HepG2 (cell line): ENCODE measurements around the gene CAMK1D. TPM values are rescaled to one million over a fixed set of nuclear protein-coding genes. Genes with fewer than 3 reads are reported as not detected.

ENCODE experiments used
- ATAC-seq: fragments of 200-7000 bp; cut with Tn5 transposase; 3 replicates; pipeline ENCODE4 v1.9.1; 2020; ENCODE audit warnings: mild to moderate bottlenecking, moderate library complexity
- BruUV-seq: library from RNA; stranded (reverse); fragments of 400-500 nt; replicated peaks from 2 replicates; lab custom pipeline; 2021; lab: Mats Ljungman, UMichigan
- CTCF ChIA-PET: fragments of 300-600 bp; formaldehyde crosslinking; extraction: SDS; loops from one replicate; lab custom pipeline; 2021; ENCODE audit warnings: low total read pairs, inconsistent platforms, low intra/inter-chr PET ratio; lab: Yijun Ruan, JAX
- POLR2A ChIA-PET: fragments of 350-600 bp; sonication (Branson Sonifier 250); formaldehyde crosslinking; loops from one replicate; lab custom pipeline; 2020; ENCODE audit warnings: antibody characterized with exemption, inconsistent platforms; lab: Yijun Ruan, JAX
- DNase-seq: peaks from one replicate; pipeline ENCODE4 v3.0.0-alpha.2; 2015; ENCODE audit warnings: low spot score
- FAIRE-seq: peaks from 3 replicates; lab custom pipeline; 2011; peaks lifted over from hg19 to GRCh38; lab: Jason Lieb, UNC
- H2AFZ ChIP-seq: one replicate; pipeline ENCODE4 v1.6.1; 2011; ENCODE audit warnings: low read length, inconsistent platforms
- H3K27ac ChIP-seq: fragments of 300-600 bp; 3 replicates; pipeline ENCODE4 v1.8.0; 2011; ENCODE audit warnings: mixed run types, mild to moderate bottlenecking, mixed read lengths, low read length, inconsistent platforms; ENCODE audit not compliant: insufficient read depth; ENCODE audit errors: extremely low read length
- H3K27me3 ChIP-seq, 2 experiments: fragments of 200-600 bp in 1 of 2; 2 replicates in 1 of 2; 3 replicates in 1 of 2; pipeline versions ENCODE4 v1.6.0 to v1.8.0; 2011; ENCODE audit warnings: low read length in 2 of 2, mild to moderate bottlenecking in 2 of 2, moderate library complexity in 2 of 2, inconsistent platforms in 1 of 2; ENCODE audit not compliant: insufficient read depth in 2 of 2, control insufficient read depth in 1 of 2
- H3K36me3 ChIP-seq, 2 experiments: fragments of 200-600 bp in 1 of 2; replicated peaks in 1 of 2; 2 replicates in 1 of 2; 3 replicates in 1 of 2; pipeline versions ENCODE4 v1.5.1 to v1.8.0; 2011; ENCODE audit warnings: low read length in 2 of 2, inconsistent platforms in 1 of 2; ENCODE audit not compliant: insufficient read depth in 2 of 2, control insufficient read depth in 1 of 2
- H3K4me1 ChIP-seq: 2 replicates; pipeline ENCODE4 v1.5.1; 2012; ENCODE audit warnings: low read length, inconsistent platforms; ENCODE audit not compliant: insufficient read depth
- H3K4me2 ChIP-seq: 2 replicates; pipeline ENCODE4 v1.6.0; 2011; ENCODE audit warnings: low read depth, low read length, inconsistent platforms
- H3K4me3 ChIP-seq, 3 experiments: fragments of 200-600 bp in 1 of 3; sonication (generic), shearing (Covaris generic) in 1 of 3; replicated peaks in 1 of 3; 2 replicates each; pipeline ENCODE4 v1.5.1; 2011 to 2016; ENCODE audit warnings: low read length in 3 of 3, inconsistent platforms in 2 of 3, low read depth in 2 of 3, mild to moderate bottlenecking in 2 of 3, control low read depth in 1 of 3, mixed read lengths in 1 of 3; ENCODE audit not compliant: insufficient read depth in 1 of 3
- H3K79me2 ChIP-seq: one replicate; pipeline ENCODE4 v1.6.1; 2011; ENCODE audit warnings: low read length, inconsistent platforms; ENCODE audit not compliant: insufficient read depth
- H3K9ac ChIP-seq: 2 replicates; pipeline ENCODE4 v1.6.0; 2011; ENCODE audit warnings: mild to moderate bottlenecking, low read depth, low read length, inconsistent platforms; ENCODE audit not compliant: insufficient read depth
- H3K9me3 ChIP-seq: 2 replicates; pipeline ENCODE4 v1.5.1; 2012; ENCODE audit warnings: mild to moderate bottlenecking, low read length
- H4K20me1 ChIP-seq: 2 replicates; pipeline ENCODE4 v1.6.0; 2011; ENCODE audit warnings: inconsistent platforms, mild to moderate bottlenecking, low read length, moderate library complexity; ENCODE audit not compliant: insufficient read depth
- ARNTL ChIP-seq: sonication (generic); formaldehyde crosslinking; IDR thresholded peaks from 2 replicates; pipeline ENCODE4 v1.4.0; 2020; ENCODE audit warnings: mild to moderate bottlenecking, missing genetic modification reagents
- BRD4 ChIP-seq: sonication (generic); formaldehyde crosslinking; IDR thresholded peaks from 2 replicates; pipeline ENCODE4 v1.4.0; 2020; ENCODE audit warnings: missing genetic modification reagents
- CREM ChIP-seq, 2 experiments: sonication (generic) in 1 of 2; formaldehyde crosslinking in 1 of 2; IDR thresholded peaks; 2 replicates each; pipeline versions ENCODE4 v1.4.0 to v1.6.1; 2016 to 2020; ENCODE audit warnings: antibody characterized with exemption in 1 of 2, mild to moderate bottlenecking in 1 of 2, missing genetic modification reagents in 1 of 2
- EHMT2 ChIP-seq: fragments of 200-600 bp; sonication (generic); IDR thresholded peaks from 2 replicates; pipeline ENCODE4 v1.7.0; 2017; ENCODE audit warnings: antibody characterized with exemption, low read depth, low read length, borderline replicate concordance
- PHF8 ChIP-seq: sonication (generic); formaldehyde crosslinking; IDR thresholded peaks from 2 replicates; pipeline ENCODE4 v1.5.0; 2020; ENCODE audit warnings: missing genetic modification reagents
- RBAK ChIP-seq: sonication (generic); formaldehyde crosslinking; IDR thresholded peaks from 2 replicates; pipeline ENCODE4 v1.5.1; 2020; ENCODE audit warnings: mild to moderate bottlenecking, missing genetic modification reagents
- SMC3 ChIP-seq: IDR thresholded peaks from 2 replicates; pipeline ENCODE4 v1.6.1; 2011; ENCODE audit warnings: low read length, improper control_type of control experiment
- SSRP1 ChIP-seq: IDR thresholded peaks from 2 replicates; pipeline ENCODE4 v1.6.1; 2016; ENCODE audit warnings: control low read depth
- ZNF557 ChIP-seq: sonication (generic); formaldehyde crosslinking; IDR thresholded peaks from 2 replicates; pipeline ENCODE4 v1.4.0; 2020; ENCODE audit warnings: missing genetic modification reagents
- ZNF772 ChIP-seq: sonication (generic); formaldehyde crosslinking; IDR thresholded peaks from 2 replicates; pipeline ENCODE4 v1.5.0; 2020; ENCODE audit warnings: mild to moderate bottlenecking, missing genetic modification reagents
- ZNF777 ChIP-seq: sonication (generic); formaldehyde crosslinking; IDR thresholded peaks from 2 replicates; pipeline ENCODE4 v1.4.0; 2020; ENCODE audit warnings: missing genetic modification reagents
- ZNF83 ChIP-seq: sonication (generic); formaldehyde crosslinking; IDR thresholded peaks from 2 replicates; pipeline ENCODE4 v1.4.0; 2020; ENCODE audit warnings: missing genetic modification reagents, mild to moderate bottlenecking, borderline replicate concordance
- WGBS: methylation state at CpG from one replicate; pipeline ENCODE4 v1.1.6; 2017; ENCODE audit warnings: low lambda C conversion rate; 5-methylcytosine and 5-hydroxymethylcytosine counted together
- in situ Hi-C: cut with HindIII; loops from 2 replicates; pipeline ENCODE4 v1.10.0; 2017; ENCODE audit warnings: low pct_unique_long_range_greater_than_20kb; ENCODE audit not compliant: extremely low pct_ligation_motif_present
- intact Hi-C: fragments of 100-400 bp; cut with micrococcal nuclease; formaldehyde crosslinking; loops from one replicate; pipeline ENCODE4 v1.10.0; 2022; ENCODE audit not compliant: unreplicated experiment
- polyA plus RNA-seq, 8 experiments: library from polyadenylated mRNA; depleted of rRNA in 3 of 8; stranded (reverse) in 7 of 8; unstranded in 1 of 8; fragments of >200 nt; fragmentation: Illumina TruSeq in 4 of 8; extraction: Trizol in 4 of 8; gene quantifications; 2 replicates each; pipeline versions ENCODE4 v1.2.1 to v1.2.3, GENCODE V29; 2011 to 2016; ENCODE audit warnings: low read depth in 4 of 8, missing spikeins in 1 of 8, mixed read lengths in 1 of 8; ENCODE audit not compliant: insufficient read depth in 1 of 8
- total RNA-seq, 5 experiments: library from RNA; depleted of rRNA; stranded (reverse); fragments of >200 nt; fragmentation: Illumina TruSeq; extraction: Trizol; gene quantifications; 2 replicates each; pipeline ENCODE4 v1.2.3, GENCODE V29; 2016; ENCODE audit warnings: low read depth in 1 of 5
- TF ChIP-seq, protein P1 (sequence below): sonication (generic); formaldehyde crosslinking; IDR thresholded peaks from 2 replicates; pipeline ENCODE4 v1.8.0; 2022; ENCODE audit warnings: mild to moderate bottlenecking, missing genetic modification reagents, borderline replicate concordance
- TF ChIP-seq, protein P2 (sequence below): sonication (generic); formaldehyde crosslinking; IDR thresholded peaks from 2 replicates; pipeline ENCODE4 v1.4.0; 2020; ENCODE audit warnings: missing genetic modification reagents

Gene CAMK1D
- total and polyA plus RNA-seq, 2 of the 13 experiments (the other 11 are each of a cell fraction or from before 2014, with no cell fraction given): under 0.01 TPM; not detected in 1

DNA sequence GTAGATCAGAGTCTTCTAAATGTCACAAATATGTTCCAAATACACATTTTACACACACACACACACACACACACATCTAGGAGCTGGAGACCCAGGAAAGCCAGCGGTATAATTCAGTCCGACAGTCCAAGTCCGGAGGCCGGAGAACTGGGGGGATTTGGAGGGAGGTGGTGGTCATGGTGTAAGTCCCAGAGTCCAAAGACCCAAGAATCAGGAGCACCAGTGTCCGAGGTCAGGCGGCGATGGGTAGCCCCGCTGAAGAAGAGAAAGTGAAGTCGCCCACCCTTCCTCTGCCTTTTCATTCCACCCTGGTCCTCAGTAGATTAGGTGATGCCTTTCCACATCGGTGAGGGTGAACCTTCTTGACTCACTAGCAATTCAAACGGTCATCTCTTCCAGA is 154.8 kb downstream of the CAMK1D start:
- H3K9ac ChIP-seq: no peak overlapping the region
- no peaks in the 10 kb centered on the region for H3K27me3 ChIP-seq
- ATAC-seq (no peak), FAIRE-seq (no peak), DNase-seq (no peak)
- H4K20me1 ChIP-seq: no peaks in the 10 kb centered on the region
- H3K9me3 ChIP-seq: peaks cover 5% of the 10 kb centered on the region; the same call in 1 of the 2 replicates
- no peaks in the 10 kb centered on the region for H3K36me3 ChIP-seq
- BruUV-seq: no TSS peak
- in situ Hi-C loops (no loop called here), intact Hi-C loops (no loop called here)
- no peak overlapping the region for H2AFZ ChIP-seq
- TF ChIP-seq ARNTL (CRISPR knock-in tag) (no peak), BRD4 (no peak), ZNF777 (CRISPR knock-in tag) (no peak), ZNF557 (no peak), PHF8 (CRISPR knock-in tag) (no peak), RBAK (CRISPR knock-in tag) (no peak), SMC3 (no peak), EHMT2 (no peak), ZNF772 (CRISPR knock-in tag) (no peak), CREM (IDR thresholded peaks at IDR 0.05) (no peak), CREM (CRISPR knock-in tag; IDR thresholded peaks at IDR 0.05) (no peak), ZNF83 (CRISPR knock-in tag) (no peak), SSRP1 (CRISPR knock-in tag) (no peak)
- TF ChIP-seq, protein P1, sequence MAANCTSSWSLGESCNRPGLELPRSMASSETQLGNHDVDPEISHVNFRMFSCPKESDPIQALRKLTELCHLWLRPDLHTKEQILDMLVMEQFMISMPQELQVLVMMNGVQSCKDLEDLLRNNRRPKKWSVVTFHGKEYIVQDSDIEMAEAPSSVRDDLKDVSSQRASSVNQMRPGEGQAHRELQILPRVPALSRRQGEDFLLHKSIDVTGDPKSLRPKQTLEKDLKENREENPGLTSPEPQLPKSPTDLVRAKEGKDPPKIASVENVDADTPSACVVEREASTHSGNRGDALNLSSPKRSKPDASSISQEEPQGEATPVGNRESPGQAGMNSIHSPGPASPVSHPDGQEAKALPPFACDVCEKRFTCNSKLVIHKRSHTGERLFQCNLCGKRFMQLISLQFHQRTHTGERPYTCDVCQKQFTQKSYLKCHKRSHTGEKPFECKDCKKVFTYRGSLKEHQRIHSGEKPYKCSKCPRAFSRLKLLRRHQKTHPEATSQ (CRISPR knock-in tag): no peak
- TF ChIP-seq, protein P2, sequence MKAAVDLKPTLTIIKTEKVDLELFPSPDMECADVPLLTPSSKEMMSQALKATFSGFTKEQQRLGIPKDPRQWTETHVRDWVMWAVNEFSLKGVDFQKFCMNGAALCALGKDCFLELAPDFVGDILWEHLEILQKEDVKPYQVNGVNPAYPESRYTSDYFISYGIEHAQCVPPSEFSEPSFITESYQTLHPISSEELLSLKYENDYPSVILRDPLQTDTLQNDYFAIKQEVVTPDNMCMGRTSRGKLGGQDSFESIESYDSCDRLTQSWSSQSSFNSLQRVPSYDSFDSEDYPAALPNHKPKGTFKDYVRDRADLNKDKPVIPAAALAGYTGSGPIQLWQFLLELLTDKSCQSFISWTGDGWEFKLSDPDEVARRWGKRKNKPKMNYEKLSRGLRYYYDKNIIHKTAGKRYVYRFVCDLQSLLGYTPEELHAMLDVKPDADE (CRISPR knock-in tag): no peak
- 72% methylated on average over 10 of the region's 11 CpGs for WGBS
- H3K4me3 ChIP-seq: no peak overlapping the region
- peaks cover 18% of the 10 kb centered on the region for H3K4me1 ChIP-seq
- CTCF ChIA-PET: no interaction called here
- H3K27ac ChIP-seq: no peak overlapping the region
- POLR2A ChIA-PET: no interaction called here
- H3K4me2 ChIP-seq: no peak overlapping the region
- H3K79me2 ChIP-seq: no peaks in the 10 kb centered on the region
